Inflammatory macrophage (primary cell): ENCODE measurements around the gene DDX3X.
"Not testable (repeated sequence)": the region's sequence is repeated elsewhere in the genome, so short reads cannot be mapped to it uniquely, and the experiment has no call there.

Experiments used
- DNase-seq, 2 donors: peaks; one replicate each; pipeline ENCODE4 v3.0.0-alpha.2; 2020 to 2022

Gene DDX3X

DNA sequence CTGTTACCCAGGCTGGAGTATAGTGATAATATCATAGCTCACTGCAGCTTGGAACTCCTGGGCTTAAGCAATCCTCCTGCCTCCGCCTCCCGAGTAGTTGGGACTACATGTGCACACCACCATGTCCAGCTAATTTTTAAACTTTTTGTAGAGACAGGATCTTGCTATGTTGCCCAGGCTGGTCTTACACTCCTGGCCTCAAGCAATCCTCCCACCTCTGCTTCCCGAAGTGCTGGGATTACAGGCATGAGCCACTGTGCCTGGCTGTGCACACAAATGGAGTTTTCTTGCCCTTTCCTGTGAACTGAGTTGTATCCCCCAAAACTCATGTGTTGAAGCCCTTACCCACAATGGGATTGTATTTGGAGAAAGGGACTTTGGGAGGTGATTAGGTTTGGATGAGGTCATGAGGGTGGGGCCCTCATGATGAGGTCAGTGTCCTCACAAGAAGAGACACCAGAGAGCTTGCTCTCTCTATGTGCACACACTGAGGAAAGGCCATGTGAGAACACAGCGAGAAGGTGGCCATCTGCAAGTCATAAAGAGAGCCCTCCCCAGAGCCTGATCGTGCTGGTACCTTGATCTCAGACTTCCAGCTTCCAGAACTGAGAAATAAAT, 40.1 kb downstream of the DDX3X start:
- DNase-seq = no peak

- no peak for DNase-seq
Measured at GRCh38 chrX:41377624-41378023, 43.7 kb downstream of the DDX3X start.

DNA sequence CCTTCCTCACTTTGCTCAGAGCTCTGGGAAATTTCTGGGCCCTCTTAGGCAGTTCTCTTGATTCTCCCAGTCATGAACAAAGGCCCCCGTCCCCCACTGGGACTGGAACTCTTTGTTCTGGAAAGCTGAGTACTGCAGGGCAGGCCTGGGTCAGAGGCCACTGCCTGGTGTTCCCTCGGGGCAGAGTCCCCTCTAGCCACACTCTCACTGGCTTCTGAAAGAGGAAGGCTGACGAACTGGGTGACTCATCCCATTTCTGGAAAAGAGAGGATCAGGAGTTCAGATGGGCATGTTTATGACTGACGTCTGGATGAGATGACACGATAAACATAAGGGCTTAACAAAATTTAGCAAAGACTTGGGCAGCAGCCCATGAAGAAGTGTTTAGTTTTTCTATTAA, 47.7 kb downstream of the DDX3X start:
- peak; percentile 78 to 83 for DNase-seq

GRCh38 chrX:41382714-41383645, 49.0 kb downstream of the DDX3X start:
- peak; percentile 42 to 56 for DNase-seq

GRCh38 chrX:41384051-41384705, 50.2 kb downstream of the DDX3X start:
- peak; percentile 83 to 87 for DNase-seq

GRCh38 chrX:41386222-41386990, 52.4 kb downstream of the DDX3X start:
- DNase-seq = no peak

GRCh38 chrX:41388543-41388942, 54.6 kb downstream of the DDX3X start:
- DNase-seq = no peak

DNA sequence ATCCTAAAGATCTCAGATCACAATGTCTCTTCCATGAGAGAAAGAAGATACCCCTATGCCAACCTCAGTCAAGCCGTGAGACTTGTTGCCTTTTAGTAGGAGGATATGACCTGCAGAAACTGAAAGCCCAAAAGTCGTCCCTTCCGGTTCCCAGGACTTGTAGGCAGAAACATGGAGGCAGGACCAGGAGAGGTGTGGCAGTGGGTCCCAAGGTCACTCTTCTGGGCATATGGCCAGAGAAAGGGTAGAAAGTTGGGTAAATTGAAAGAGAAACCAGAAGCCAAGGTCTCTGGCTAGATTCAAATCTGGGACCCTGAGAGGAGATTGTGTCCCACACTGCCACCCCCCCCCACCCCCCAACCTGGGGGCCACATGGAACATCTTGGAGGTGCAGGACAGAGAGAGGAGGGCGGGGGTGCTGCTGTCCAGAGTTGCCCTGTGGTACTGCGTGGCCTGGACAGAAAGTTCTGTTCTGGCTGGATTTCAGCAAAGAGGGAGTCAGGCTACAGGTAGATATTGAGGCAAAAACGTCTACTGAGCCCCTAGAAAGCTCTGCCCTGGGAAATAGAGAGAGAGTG, 55.4 kb downstream of the DDX3X start:
- DNase-seq = no peak

DNA sequence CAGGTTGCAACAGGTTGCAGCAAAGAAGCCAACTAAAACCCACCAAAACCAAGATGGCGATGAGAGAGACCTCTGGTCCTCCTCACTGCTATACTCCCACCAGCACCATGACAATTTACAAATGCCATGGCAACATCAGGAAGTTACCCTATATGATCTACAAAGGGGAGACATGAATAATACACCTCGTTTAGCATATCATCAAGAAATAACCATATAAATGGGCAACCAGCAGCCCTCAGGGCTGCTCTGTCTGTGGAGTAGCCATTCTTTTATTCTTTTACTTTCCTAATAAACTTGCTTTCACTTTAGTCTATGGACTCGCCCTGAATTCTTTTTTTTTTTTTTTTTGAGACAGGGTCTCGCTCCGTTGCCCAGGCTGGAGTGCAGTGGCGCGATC, 56.6 kb downstream of the DDX3X start:
- not testable (repeated sequence) for DNase-seq

- peak; percentile 4 to 14 for DNase-seq
Measured at GRCh38 chrX:41391606-41392005, 57.6 kb downstream of the DDX3X start.

GRCh38 chrX:41394293-41394692, 60.3 kb downstream of the DDX3X start:
- DNase-seq = no peak

GRCh38 chrX:41397219-41397618, 63.3 kb downstream of the DDX3X start:
- no peak for DNase-seq

DNA sequence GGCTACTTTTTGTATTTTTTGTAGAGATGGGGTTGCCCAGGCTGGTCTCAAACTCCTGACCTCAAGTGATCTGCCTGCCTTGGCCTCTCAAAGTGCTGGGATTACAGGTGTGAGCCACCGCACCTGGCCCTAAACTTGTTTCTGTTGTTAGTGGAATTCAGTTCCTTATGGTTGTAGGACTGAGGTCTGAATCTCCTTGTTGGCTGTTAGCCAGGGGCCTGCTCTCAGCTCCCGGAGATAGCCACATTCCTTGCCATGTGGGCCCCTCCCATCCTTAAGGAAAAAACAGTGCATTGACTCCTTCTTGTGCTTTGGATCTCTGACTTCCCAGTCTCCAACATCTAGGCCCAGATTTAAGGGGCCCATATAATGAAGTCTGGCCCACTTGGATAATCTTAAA, 63.8 kb downstream of the DDX3X start:
- DNase-seq = no peak

DNA sequence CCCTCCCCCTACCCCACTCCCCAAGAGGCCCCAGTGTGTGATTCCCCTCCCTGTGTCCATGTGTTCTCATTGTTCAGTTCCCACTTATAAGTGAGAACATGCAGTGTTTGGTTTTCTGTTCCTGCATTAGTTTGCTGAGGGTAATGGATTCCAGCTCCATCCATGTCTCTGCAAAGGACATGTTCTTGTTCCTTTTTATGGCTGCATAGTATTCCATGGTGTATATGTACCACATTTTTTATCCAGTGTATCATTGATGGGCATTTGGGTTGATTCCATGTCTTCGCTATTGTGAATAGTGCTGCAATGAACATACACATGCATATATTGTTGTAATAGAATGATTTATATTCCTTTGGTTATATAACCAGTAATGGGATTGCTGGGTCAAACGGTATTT, 68.6 kb downstream of the DDX3X start:
- DNase-seq = not testable (repeated sequence)

GRCh38 chrX:41405551-41405950, 71.6 kb downstream of the DDX3X start:
- no peak for DNase-seq

GRCh38 chrX:41406201-41406600, 72.2 kb downstream of the DDX3X start:
- DNase-seq = no peak

- no peak for DNase-seq
Measured at GRCh38 chrX:41407816-41408215, 73.9 kb downstream of the DDX3X start.

- DNase-seq = no peak
Measured at GRCh38 chrX:41408576-41408975, 74.6 kb downstream of the DDX3X start.

DNA sequence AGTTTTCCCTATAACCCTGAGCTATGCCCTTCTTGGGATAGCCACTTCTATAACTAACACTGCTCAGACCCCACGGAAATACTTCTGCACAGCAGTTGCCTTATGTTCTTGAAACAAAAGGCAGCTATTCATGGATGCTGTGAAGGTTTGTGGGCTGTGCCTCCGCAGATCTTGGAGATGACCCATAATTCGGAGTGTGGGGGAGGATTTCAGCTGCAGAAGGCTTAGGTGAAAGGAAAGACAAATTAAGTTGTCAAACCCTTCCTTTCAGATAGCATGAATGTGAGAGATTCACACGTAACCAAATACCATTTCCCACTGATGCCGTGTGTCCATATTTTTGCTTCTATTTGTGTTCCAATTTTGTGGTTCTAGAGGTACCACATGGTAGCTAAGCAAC, 75.0 kb downstream of the DDX3X start:
- DNase-seq = no peak

DNA sequence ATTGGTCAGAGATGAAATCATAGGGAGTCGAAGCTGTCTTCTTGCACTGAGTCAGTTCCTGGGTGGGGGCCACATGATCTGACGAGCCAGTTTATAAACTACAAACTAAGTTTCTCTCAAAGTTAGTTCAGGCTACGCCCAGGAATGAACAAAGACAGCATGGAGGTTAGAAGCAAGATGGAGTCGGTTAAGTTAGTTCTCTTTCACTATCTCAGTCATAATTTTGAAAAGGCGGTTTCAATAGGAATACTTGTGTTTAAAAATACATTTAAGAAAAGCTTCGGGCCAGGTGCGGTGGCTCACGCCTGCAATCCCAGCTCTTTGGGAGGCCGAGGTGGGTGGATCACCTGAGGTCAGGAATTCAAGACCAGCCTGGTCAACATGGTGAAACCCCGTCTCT, 77.3 kb downstream of the DDX3X start:
- DNase-seq = not testable (repeated sequence)

DNA sequence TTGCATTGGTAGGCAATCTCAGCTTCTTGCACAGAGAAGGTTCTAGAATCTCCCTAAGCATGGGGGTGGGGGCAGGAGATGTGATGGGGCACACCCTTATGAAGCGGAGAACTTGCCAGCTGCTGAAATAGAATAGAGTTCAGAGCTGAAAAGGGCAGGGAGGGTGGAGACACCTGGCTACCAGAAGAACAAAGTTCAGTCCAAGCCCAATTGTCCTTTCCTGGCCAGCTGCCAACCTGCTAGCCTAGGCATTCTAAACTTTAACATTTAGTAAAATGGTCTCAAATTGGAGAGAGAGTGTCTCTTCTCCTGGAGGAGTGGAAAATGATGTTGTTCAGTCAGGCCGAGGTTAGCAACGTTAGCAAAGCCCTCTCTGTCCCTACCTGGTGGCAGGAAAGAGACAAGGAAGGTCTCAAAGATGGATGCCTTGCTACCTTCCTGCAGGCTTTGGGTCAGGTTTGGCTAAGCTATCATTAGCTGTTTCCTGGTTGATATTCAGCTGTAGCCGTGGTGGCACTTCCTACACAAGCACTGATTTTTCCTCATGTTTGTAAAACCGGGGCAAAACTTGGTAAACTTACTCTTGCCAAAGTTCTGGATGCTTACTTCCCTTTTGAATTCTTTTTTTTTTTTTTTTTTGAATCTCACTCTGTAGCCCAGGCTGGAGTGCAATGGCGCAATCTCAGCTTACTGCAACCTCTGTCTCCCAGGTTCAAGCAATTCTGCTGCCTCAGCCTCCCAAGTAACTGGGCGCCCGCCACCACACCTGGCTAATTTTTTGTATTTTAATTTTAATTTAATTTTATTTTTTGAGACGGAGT, 78.5 kb downstream of the DDX3X start:
- peak; percentile 57 to 71 for DNase-seq
